ENCODE results near the gene TNNT3. TPM values are rescaled to one million over a fixed set of nuclear protein-coding genes. Genes with fewer than 3 reads are reported as not detected.

TNNT3 gene
- total RNA-seq, 4 donors from 2014 or later: 3.2 to 60.6 (median 29.3) TPM; not detected in 1

DNA sequence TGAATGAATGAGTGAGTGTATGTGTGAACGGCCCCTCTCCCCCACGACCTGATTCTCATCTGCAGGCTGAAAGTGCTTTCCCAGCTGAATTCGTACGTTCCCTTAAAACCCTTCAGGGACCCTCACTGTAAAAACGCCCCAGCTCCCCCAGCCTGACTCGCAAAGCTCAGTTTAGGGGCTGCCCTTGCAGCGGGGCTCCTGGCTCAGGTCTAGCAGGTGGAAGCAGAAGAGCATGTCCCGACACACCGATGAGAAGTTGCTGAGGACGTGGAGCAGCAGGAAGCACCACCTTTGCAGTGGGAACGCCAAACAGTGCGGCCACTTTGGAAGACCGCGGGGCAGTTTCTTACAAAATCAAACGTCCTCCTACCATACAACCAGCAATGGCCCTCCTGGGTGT is 24.1 kb downstream of the TNNT3 start:
- peak; percentile 13 to 14 for DNase-seq
- H3K4me3 ChIP-seq: no peak overlapping the region
- H3K27me3 ChIP-seq: no peaks in the 10 kb centered on the region
- H3K27ac ChIP-seq: no peak overlapping the region
- no peaks in the 10 kb centered on the region for H3K36me3 ChIP-seq
- TF ChIP-seq POLR2A (IDR thresholded peaks at IDR 0.05): no peak
- TF ChIP-seq, protein P1, sequence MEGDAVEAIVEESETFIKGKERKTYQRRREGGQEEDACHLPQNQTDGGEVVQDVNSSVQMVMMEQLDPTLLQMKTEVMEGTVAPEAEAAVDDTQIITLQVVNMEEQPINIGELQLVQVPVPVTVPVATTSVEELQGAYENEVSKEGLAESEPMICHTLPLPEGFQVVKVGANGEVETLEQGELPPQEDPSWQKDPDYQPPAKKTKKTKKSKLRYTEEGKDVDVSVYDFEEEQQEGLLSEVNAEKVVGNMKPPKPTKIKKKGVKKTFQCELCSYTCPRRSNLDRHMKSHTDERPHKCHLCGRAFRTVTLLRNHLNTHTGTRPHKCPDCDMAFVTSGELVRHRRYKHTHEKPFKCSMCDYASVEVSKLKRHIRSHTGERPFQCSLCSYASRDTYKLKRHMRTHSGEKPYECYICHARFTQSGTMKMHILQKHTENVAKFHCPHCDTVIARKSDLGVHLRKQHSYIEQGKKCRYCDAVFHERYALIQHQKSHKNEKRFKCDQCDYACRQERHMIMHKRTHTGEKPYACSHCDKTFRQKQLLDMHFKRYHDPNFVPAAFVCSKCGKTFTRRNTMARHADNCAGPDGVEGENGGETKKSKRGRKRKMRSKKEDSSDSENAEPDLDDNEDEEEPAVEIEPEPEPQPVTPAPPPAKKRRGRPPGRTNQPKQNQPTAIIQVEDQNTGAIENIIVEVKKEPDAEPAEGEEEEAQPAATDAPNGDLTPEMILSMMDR (IDR thresholded peaks at IDR 0.05): no peak
- no peaks in the 10 kb centered on the region for H3K9me3 ChIP-seq
- intact Hi-C loops (cut with DNase I; ENCODE audit: low total_unique reads): loop anchor here (10.0 kb wide), 1 partner anchor 49 kb away; the partner anchor contains the start of gene PRR33
- H3K4me1 ChIP-seq: peaks cover 0 to 5% of the 10 kb centered on the region in 2 donors

DNA sequence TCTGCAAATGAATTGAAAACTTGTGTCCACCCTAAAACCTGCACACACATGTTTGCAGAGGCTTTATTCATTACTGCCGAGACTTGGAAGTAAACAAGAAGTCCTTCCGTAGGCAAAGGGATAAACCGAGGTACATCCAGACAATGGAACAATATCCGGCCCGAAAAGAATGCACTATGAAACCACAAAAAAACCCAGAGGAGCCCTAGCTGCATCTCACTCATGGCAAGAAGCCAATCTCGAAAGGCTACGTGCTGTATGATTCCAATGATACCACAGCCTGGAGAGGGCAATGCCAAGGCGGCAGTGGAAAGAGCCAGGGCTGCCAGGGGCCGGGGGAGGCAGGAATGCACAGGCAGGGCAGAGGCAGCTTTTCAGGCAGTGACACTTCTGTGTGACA is 24.5 kb downstream of the TNNT3 start:
- Histone ChIP-seq H3K27ac (no peak overlapping the region), H3K36me3 (no peaks in the 10 kb centered on the region), H3K4me1 (peaks cover 0 to 1% of the 10 kb centered on the region in 2 donors), H3K27me3 (no peaks in the 10 kb centered on the region), H3K9me3 (no peaks in the 10 kb centered on the region), H3K4me3 (no peak overlapping the region)
- TF ChIP-seq POLR2A (IDR thresholded peaks at IDR 0.05): no peak
- TF ChIP-seq, protein P1 (IDR thresholded peaks at IDR 0.05): no peak
- DNase-seq: peak; percentile 12 to 13
- intact Hi-C loops (cut with DNase I; ENCODE audit: low total_unique reads): loop anchor here (10.0 kb wide), 1 partner anchor 49 kb away; the partner anchor contains the start of gene PRR33

DNA sequence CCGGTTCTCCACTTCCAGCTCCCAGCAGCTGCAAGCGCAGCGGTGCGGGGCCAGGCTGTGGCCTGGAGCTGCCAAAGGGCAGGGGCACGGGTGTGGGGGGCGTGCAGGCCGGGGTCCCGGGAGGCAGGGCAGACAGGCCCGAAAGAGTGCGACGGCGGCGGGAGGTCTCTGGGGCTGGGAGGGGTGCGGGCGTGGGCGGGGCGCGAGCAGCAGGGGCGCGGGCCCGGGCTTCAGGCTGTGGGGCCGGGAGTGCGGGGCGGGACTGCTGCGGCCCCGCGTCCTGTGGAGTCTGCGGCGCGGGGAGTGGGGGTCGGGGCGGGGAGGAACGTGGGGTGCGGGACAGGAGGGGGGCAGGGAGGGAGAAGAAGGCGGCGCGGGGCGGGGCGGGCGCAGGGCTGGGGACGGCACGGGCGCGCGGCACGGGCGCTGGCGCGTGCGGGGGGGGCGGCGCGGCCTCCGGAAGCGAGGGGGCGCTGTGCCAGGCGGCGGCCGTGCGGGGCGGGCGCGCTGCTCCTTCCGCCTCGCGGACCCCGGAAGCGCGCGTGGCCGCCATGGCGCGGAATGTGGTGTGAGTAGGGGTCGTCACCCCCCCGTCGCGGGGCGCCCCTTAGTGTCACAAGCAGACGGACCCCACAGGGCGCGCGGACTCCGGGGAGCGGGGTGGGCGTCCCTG is 27.4 kb downstream of the TNNT3 start, which contains the start of gene MRPL23:
MRPL23 (plus strand) TSS at position 521 of the 673 bp plus-strand sequence; CDS start at position 552, 31 bp downstream.
- no peaks in the 10 kb centered on the region for H3K27me3 ChIP-seq
- H3K36me3 ChIP-seq: no peaks in the 10 kb centered on the region
- no peak within 1 kb of the TSS for H3K4me3 ChIP-seq
- intact Hi-C loops (cut with DNase I; ENCODE audit: low total_unique reads): loop anchor here (10.0 kb wide), 1 partner anchor 52 kb away; the partner anchor contains the start of gene PRR33
- TF ChIP-seq, protein P1 (IDR thresholded peaks at IDR 0.05): no peak
- TF ChIP-seq POLR2A (IDR thresholded peaks at IDR 0.05): no peak
- H3K9me3 ChIP-seq: no peaks in the 10 kb centered on the region
- no peaks in the 10 kb centered on the region for H3K4me1 ChIP-seq
- H3K27ac ChIP-seq: no peak within 1 kb of the TSS
- peak in 1 of 2 donors; percentile 24 for DNase-seq

DNA sequence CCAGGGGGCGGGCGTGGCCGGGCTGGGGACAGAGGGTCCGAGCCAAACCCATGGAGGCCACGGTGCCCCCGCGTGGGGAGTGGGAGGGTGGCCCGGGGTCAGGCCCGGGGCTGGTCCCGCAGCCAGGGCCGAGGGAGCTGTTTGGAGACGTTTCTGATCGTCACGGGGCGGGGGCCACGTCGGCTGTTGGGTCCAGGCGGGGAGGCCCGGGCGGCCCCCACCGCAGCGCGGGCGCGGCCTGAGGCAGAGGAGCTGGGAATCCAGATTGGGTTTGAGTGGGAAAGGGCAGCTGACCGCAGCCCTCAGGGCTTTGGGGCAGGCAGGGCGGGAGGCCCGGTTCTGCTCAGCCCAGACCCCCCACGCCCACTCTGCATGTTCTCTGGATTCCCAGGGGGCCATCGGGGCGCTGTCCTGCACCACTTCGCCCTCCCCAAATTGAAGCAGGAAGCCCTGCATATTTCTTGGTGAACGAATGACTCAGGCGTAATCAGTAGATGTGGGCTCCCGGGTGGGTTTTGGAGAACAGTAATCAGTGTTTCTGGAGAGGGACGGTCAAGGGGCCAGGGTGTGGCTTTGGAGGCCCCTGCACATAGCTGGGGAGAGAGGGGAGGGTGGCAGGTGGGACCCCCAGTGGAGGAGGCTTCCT is 28.2 kb downstream of the TNNT3 start:
- Histone ChIP-seq H3K4me1 (no peaks in the 10 kb centered on the region), H3K9me3 (no peaks in the 10 kb centered on the region), H3K36me3 (no peaks in the 10 kb centered on the region), H3K27me3 (no peaks in the 10 kb centered on the region), H3K4me3 (no peak overlapping the region), H3K27ac (no peak overlapping the region)
- TF ChIP-seq, protein P1 (IDR thresholded peaks at IDR 0.05): no peak
- no peak for TF ChIP-seq POLR2A (IDR thresholded peaks at IDR 0.05)
- intact Hi-C loops (cut with DNase I; ENCODE audit: low total_unique reads): loop anchor here (10.0 kb wide), 1 partner anchor 53 kb away; the partner anchor contains the start of gene PRR33
- no peak for DNase-seq

DNA sequence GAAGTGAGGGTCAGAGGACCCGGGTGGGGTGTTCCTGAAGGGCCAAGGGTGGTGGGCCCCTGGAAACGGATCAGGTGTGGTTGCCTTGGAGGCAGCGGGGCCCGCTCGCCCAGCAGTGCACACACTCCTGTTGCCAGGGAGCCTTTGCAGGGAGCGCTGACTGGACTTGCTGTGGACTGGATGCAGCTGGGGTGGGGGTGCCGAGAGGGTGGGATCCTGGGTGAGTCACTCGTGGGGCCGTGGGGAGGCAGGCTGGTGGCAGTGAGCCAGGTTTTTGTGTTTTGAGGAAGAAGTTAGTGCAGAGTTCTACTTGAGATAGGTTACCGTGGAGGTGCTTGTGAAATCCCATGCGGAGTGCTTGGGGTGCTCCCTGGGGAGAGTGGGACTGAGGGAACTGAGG is 28.9 kb downstream of the TNNT3 start:
- no peaks in the 10 kb centered on the region for H3K27me3 ChIP-seq
- H3K4me3 ChIP-seq: no peak overlapping the region
- no peaks in the 10 kb centered on the region for H3K9me3 ChIP-seq
- no peak for DNase-seq
- no peaks in the 10 kb centered on the region for H3K4me1 ChIP-seq
- H3K27ac ChIP-seq: no peak overlapping the region
- intact Hi-C loops (cut with DNase I; ENCODE audit: low total_unique reads): loop anchor here (10.0 kb wide), 1 partner anchor 54 kb away; the partner anchor contains the start of gene PRR33
- no peak for TF ChIP-seq POLR2A (IDR thresholded peaks at IDR 0.05)
- TF ChIP-seq, protein P1 (IDR thresholded peaks at IDR 0.05): no peak
- H3K36me3 ChIP-seq: no peaks in the 10 kb centered on the region

All from uterus (tissue), 4 donors.